Activated B cell treated with CpG ODN at 0.5 μM for 24 hours (primary cell): Measurements from ENCODE around the gene TMEM134. TPM values are rescaled to one million over a fixed set of nuclear protein-coding genes. Genes with fewer than 3 reads are reported as not detected.
A peak's percentile ranks its signal among the peaks of the same experiment; 100 is the strongest.
"Not testable (repeated sequence)": the region's sequence is repeated elsewhere in the genome, so short reads cannot be mapped to it uniquely, and the experiment has no call there.

Experiments
- ATAC-seq: fragments of 200-7000 bp; cut with Tn5 transposase; one replicate; pipeline ENCODE4 v1.10.0; 2021; ENCODE audit warnings: low read depth, mild to moderate bottlenecking, moderate library complexity
- CTCF ChIA-PET: fragments of 350-600 bp; sonication (Branson Sonifier 250); formaldehyde crosslinking; loops from one replicate; lab custom pipeline; 2021; ENCODE audit warnings: antibody characterized with exemption; lab: Charles Lee
- POLR2A ChIA-PET: fragments of 350-600 bp; sonication (Branson Sonifier 250); formaldehyde crosslinking; loops from one replicate; lab custom pipeline; 2021; ENCODE audit warnings: antibody characterized with exemption; lab: Charles Lee
- DNase-seq: peaks from one replicate; pipeline ENCODE4 v3.0.0; 2022
- H3K27ac Mint-ChIP-seq: one replicate; pipeline ENCODE4 v1.8.0; 2020; ENCODE audit warnings: mixed read lengths
- H3K27me3 Mint-ChIP-seq: one replicate; pipeline ENCODE4 v1.8.0; 2021; ENCODE audit warnings: mixed read lengths
- H3K36me3 Mint-ChIP-seq: one replicate; pipeline ENCODE4 v1.8.0; 2021; ENCODE audit warnings: low read depth, mixed read lengths
- H3K4me1 Mint-ChIP-seq: one replicate; pipeline ENCODE4 v1.8.0; 2021; ENCODE audit warnings: mixed read lengths
- H3K4me3 Mint-ChIP-seq: one replicate; pipeline ENCODE4 v1.8.0; 2020; ENCODE audit warnings: mild to moderate bottlenecking, mixed read lengths
- H3K9me3 Mint-ChIP-seq: one replicate; pipeline ENCODE4 v1.8.0; 2020; ENCODE audit warnings: mixed read lengths
- CTCF ChIP-seq: fragments of 200-600 bp; IDR thresholded peaks from one replicate; pipeline ENCODE4 v1.8.0; 2022; ENCODE audit warnings: antibody characterized with exemption, mild to moderate bottlenecking
- intact Hi-C: fragments of 100-400 bp; cut with micrococcal nuclease; formaldehyde crosslinking; loops from one replicate; pipeline ENCODE4 v1.15.1; 2024
- total RNA-seq: library from RNA; stranded (reverse); gene quantifications from 2 replicates; pipeline ENCODE4 v1.2.3, GENCODE V29; 2022

TMEM134 gene
- total RNA-seq, 1 donor from 2014 or later, result 83.5 TPM

DNA sequence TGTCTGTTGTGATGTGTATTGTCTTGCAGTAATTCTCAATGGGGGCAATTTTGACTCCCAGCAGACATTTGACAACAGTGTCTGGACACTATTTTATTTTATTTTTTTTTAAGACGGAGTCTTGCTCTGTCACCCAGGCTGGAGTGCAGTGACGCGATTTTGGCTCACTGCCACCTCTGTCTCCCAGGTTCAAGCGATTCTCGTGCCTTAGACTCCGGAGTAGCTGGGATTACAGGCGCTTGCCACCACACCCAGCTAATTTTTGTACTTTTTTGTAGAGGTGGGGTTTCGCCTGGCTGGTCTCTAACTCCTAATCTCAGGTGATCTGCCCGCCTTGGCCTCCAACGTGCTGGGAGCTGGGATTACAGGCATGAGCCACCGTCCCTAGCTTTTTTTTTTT, 39.3 kb downstream of the TMEM134 start:
- POLR2A ChIA-PET, result interaction anchor here (0.6 to 26.0 kb wide), 6 partner anchors 13 to 201 kb away, joined by 3 to 1417 read pairs (median 191); partner anchors contain the start of genes CABP4, CARNS1, CORO1B and GPR152
- ATAC-seq, result no peak
- Mint-ChIP-seq H3K4me3 (peak overlapping the region; percentile 28), H3K4me1 (peaks cover 53% of the 10 kb centered on the region), H3K9me3 (no peaks in the 10 kb centered on the region), H3K27me3 (no peaks in the 10 kb centered on the region), H3K27ac (no peak overlapping the region), H3K36me3 (peaks cover 45% of the 10 kb centered on the region)
- no peak for DNase-seq
- CTCF ChIA-PET, result no interaction called here
- no peak for TF ChIP-seq CTCF
- intact Hi-C loops, result loop anchor here (2.0 kb wide), 3 partner anchors 13 to 77 kb away; partner anchors contain the start of genes AIP, CORO1B and POLD4

- no peak for ATAC-seq
- POLR2A ChIA-PET, result interaction anchor here (0.9 to 26.0 kb wide), 11 partner anchors 8 to 76 kb away, joined by 3 to 1417 read pairs (median 5); partner anchors contain the start of genes AIP, CABP4, CARNS1 and CORO1B
Observed at GRCh38 chr11:67429038-67429668, 39.9 kb downstream of the TMEM134 start.

DNA sequence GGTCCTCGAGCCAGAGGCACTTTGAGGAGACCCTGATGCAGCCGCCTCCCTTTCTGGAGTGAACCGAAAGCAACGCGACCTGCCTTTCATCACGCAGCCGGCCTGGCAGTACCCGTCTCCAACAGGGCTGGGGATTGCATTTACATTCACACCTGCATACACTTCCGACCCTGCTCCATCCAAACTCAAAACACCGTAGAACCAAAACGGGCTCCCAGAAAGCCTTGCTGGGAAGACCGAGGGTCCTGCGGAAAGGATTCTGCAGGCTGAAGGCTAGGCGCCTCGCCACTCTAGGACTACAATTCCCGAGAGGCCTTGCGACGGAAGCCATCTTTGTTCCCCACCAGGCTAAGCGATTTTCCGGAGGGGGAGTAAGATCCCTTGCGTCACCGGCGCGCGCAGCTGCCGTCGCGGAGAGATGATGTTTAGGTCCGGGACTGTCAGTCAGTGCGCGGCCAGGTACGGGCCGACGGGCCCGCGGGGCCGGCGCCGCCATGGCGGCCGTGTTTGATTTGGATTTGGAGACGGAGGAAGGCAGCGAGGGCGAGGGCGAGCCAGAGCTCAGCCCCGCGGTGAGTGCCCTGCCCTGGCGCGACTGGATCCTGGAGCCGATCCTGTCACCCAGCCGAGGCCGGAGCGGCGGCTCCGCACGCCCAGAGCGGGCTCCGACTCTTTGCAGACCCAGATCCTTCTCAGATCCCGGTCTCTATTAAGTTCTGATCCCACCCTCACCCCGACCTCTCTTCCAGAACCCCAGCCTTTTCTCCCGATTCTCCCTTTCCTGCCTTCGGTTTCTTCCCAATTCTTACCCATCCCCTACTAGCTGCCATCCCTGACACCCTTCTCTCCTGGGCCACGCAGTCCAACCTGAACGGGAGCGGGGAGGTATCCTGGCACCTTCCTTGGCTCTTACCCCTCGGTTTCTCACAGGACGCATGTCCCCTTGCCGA, 40.7 kb downstream of the TMEM134 start, which contains the start of gene RPS6KB2:
Gene RPS6KB2 (plus strand): TSS at position 443 of the 950 bp plus-strand sequence. CDS start 52 bp downstream, at position 495.
- TF ChIP-seq CTCF, result no peak
- ATAC-seq (peak; percentile 81), DNase-seq (peak; percentile 99)
- Mint-ChIP-seq H3K36me3 (peaks cover 36% of the 10 kb centered on the region), H3K27ac (peak within 1 kb of the TSS; percentile 93), H3K4me3 (peak within 1 kb of the TSS; percentile 98), H3K27me3 (no peaks in the 10 kb centered on the region), H3K4me1 (peaks cover 42% of the 10 kb centered on the region), H3K9me3 (no peaks in the 10 kb centered on the region)
- intact Hi-C loops, result loop anchor here (1.0 to 2.0 kb wide), 11 partner anchors 8 to 78 kb away; partner anchors contain the start of genes AIP, CORO1B, POLD4 and PPP1CA
- POLR2A ChIA-PET, result interaction anchor here (0.6 to 26.0 kb wide), 12 partner anchors 9 to 1313 kb away, joined by 3 to 1417 read pairs (median 7); partner anchors contain the start of genes AIP, CABP4, CARNS1 and CORO1B
- CTCF ChIA-PET, result interaction anchor here (1.0 to 1.2 kb wide), 2 partner anchors 25 to 27 kb away, joined by 3 to 4 read pairs; partner anchors contain the start of genes PPP1CA and TBC1D10C

More at GRCh38 chr11:67429038-67429668, 39.9 kb downstream of the TMEM134 start:
- DNase-seq, result no peak
- peak overlapping the region; percentile 98 for H3K4me3 Mint-ChIP-seq
- H3K27ac Mint-ChIP-seq, result peak overlapping the region; percentile 93
- no peaks in the 10 kb centered on the region for H3K27me3 Mint-ChIP-seq
- H3K36me3 Mint-ChIP-seq, result peaks cover 41% of the 10 kb centered on the region
- CTCF ChIA-PET, result no interaction called here
- H3K4me1 Mint-ChIP-seq, result peaks cover 50% of the 10 kb centered on the region
- H3K9me3 Mint-ChIP-seq, result no peaks in the 10 kb centered on the region
- no peak for TF ChIP-seq CTCF
- intact Hi-C loops, result loop anchor here (2.0 kb wide), 3 partner anchors 14 to 76 kb away; partner anchors contain the start of genes AIP, CORO1B and POLD4

GRCh38 chr11:67427364-67427859, 41.6 kb downstream of the TMEM134 start:
- DNase-seq, ATAC-seq, H3K9me3 Mint-ChIP-seq, H3K27me3 Mint-ChIP-seq, intact Hi-C loops: not testable (repeated sequence)
- ChIA-PET POLR2A (interaction anchor here (0.6 to 26.0 kb wide), 7 partner anchors 10 to 82 kb away, joined by 3 to 1417 read pairs (median 51); partner anchors contain the start of genes CABP4, CARNS1, CORO1B and GPR152), CTCF (interaction anchor here (1.2 kb wide), 1 partner anchor 26 kb away, joined by 4 read pairs; the partner anchor contains the start of gene PPP1CA)
- H3K4me3 Mint-ChIP-seq, result peak overlapping the region; percentile 98
- H3K4me1 Mint-ChIP-seq, result peaks cover 37% of the 10 kb centered on the region
- H3K27ac Mint-ChIP-seq, result peak overlapping the region; percentile 93
- peaks cover 27% of the 10 kb centered on the region for H3K36me3 Mint-ChIP-seq
